DND-41 (cell line): ENCODE data around the gene ENAH.

ENCODE experiments used
- ATAC-seq: fragments of 200-7000 bp; cut with Tn5 transposase; 3 replicates; pipeline ENCODE4 v1.9.1; 2021; ENCODE audit warnings: low read depth; ENCODE audit not compliant: insufficient read depth
- DNase-seq: peaks from one replicate; pipeline ENCODE4 v3.0.0-alpha.2; 2020
- H2AFZ ChIP-seq: 2 replicates; pipeline ENCODE4 v1.6.0; 2012; ENCODE audit warnings: low read depth, low read length
- H3K27ac ChIP-seq: 2 replicates; pipeline ENCODE4 v1.5.1; 2012; ENCODE audit warnings: low read length, inconsistent platforms
- H3K27me3 ChIP-seq: fragments of 200-600 bp; sonication (generic); 2 replicates; pipeline ENCODE4 v1.6.0; 2012; ENCODE audit warnings: low read length, mild to moderate bottlenecking, inconsistent platforms; ENCODE audit not compliant: insufficient read depth, poor library complexity
- H3K36me3 ChIP-seq: 2 replicates; pipeline ENCODE4 v1.5.1; 2012; ENCODE audit warnings: low read length, inconsistent platforms; ENCODE audit not compliant: insufficient read depth
- H3K4me1 ChIP-seq: 2 replicates; pipeline ENCODE4 v1.5.1; 2012; ENCODE audit warnings: mild to moderate bottlenecking, low read length; ENCODE audit not compliant: insufficient read depth
- H3K4me2 ChIP-seq: 2 replicates; pipeline ENCODE4 v1.6.0; 2012; ENCODE audit warnings: mild to moderate bottlenecking, moderate library complexity, low read length, inconsistent platforms; ENCODE audit not compliant: insufficient read depth
- H3K4me3 ChIP-seq, 2 experiments: fragments of 200-600 bp in 1 of 2; shearing (Covaris generic) in 1 of 2; 2 replicates each; pipeline ENCODE4 v1.5.1; 2012 to 2016; ENCODE audit warnings: inconsistent platforms in 2 of 2, low read length in 2 of 2, mild to moderate bottlenecking in 2 of 2, low read depth in 1 of 2, moderate library complexity in 1 of 2
- H3K79me2 ChIP-seq: 2 replicates; pipeline ENCODE4 v1.6.0; 2012; ENCODE audit warnings: low read length, inconsistent platforms; ENCODE audit not compliant: insufficient read depth
- H3K9ac ChIP-seq: 2 replicates; pipeline ENCODE4 v1.6.0; 2012; ENCODE audit warnings: low read depth, mild to moderate bottlenecking, inconsistent platforms, low read length, moderate library complexity
- H3K9me3 ChIP-seq: 2 replicates; pipeline ENCODE4 v1.5.1; 2012; ENCODE audit warnings: low read length, moderate library complexity, mild to moderate bottlenecking, inconsistent platforms; ENCODE audit not compliant: insufficient read depth, severe bottlenecking
- H4K20me1 ChIP-seq: 2 replicates; pipeline ENCODE4 v1.6.0; 2012; ENCODE audit warnings: low read length; ENCODE audit not compliant: insufficient read depth
- CTCF ChIP-seq: IDR thresholded peaks from 2 replicates; pipeline ENCODE4 v1.5.1; 2012; ENCODE audit warnings: borderline replicate concordance, low read length, moderate library complexity, mild to moderate bottlenecking; ENCODE audit not compliant: poor library complexity, severe bottlenecking; ENCODE audit errors: extremely low read depth
- EZH2 ChIP-seq: IDR thresholded peaks from 3 replicates; pipeline ENCODE4 v1.6.1; 2012; ENCODE audit warnings: borderline replicate concordance, low read depth, mild to moderate bottlenecking, moderate library complexity, low read length, inconsistent platforms; ENCODE audit not compliant: severe bottlenecking

ENAH gene

DNA sequence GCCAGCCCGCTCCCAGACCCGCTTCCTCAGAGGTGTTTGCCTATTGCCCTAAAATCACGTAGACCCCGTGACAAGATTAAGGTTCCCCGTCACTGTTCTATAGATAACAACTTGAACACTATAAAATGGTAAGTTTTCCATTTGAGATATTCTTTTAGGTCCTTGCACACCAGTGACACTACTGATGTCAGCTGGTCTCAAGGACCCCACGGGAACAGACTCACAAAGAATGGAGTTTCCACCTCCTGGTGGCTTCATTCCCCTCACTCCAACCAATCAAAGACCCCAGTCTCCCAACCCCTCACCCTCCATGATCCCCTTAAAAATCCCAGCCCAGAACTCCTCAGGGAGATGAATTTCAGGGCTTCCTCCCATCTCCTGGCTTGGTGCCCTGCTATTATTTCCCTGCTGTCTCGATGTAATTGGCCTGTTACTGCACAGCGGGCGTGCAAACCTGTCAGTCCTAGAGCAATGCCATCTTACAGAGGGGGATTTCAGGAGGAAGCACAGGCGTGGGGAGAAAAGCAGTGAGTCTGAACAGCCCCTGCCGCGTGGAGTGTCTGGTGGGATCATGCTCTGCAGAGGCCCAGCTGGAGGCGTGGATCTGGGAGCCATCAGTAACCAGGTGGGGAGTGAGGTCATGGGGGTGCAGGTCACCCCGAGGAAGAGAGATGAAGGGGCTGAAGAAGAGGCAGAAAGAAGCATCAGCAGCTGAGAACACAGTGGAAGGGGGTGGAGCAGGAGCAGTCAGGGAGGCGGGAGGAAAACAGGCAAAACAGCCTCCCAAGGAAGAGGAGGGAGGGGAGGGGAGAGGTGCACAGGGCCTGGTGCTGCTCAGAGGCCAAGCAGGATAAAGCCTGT, 190.0 kb downstream of the ENAH start:
- Histone ChIP-seq H4K20me1 (no peaks in the 10 kb centered on the region), H3K27ac (no peak overlapping the region), H3K4me1 (peaks cover 44% of the 10 kb centered on the region), H3K4me2 (no peak overlapping the region), H3K27me3 (no peaks in the 10 kb centered on the region), H3K9me3 (no peaks in the 10 kb centered on the region), H3K79me2 (no peaks in the 10 kb centered on the region), H3K36me3 (no peaks in the 10 kb centered on the region), H3K9ac (no peak overlapping the region), H3K4me3 (no peak overlapping the region), H2AFZ (no peak overlapping the region)
- ATAC-seq (no peak), DNase-seq (no peak)
- TF ChIP-seq CTCF (no peak), EZH2 (no peak)

DNA sequence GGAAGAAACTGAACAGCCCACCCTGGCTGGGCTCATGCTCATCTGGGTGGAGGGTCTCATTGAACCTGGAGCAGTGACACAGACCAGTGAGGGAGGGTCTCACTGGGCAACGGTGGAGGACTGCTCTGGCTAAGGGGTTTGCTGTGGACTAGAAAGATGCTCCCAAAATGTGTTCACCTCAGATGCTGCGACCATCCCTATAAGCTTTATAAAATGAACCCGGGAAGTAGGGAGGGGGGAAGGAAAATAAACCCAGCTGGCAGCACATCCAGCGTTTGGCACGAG, 190.6 kb downstream of the ENAH start:
- Histone ChIP-seq H3K36me3 (no peaks in the 10 kb centered on the region), H3K4me3 (no peak overlapping the region), H2AFZ (no peak overlapping the region), H3K9ac (no peak overlapping the region), H4K20me1 (no peaks in the 10 kb centered on the region), H3K4me1 (peaks cover 38% of the 10 kb centered on the region), H3K9me3 (no peaks in the 10 kb centered on the region), H3K27me3 (no peaks in the 10 kb centered on the region), H3K4me2 (no peak overlapping the region), H3K27ac (no peak overlapping the region), H3K79me2 (no peaks in the 10 kb centered on the region)
- DNase-seq (no peak), ATAC-seq (no peak)
- no peak for TF ChIP-seq CTCF
- TF ChIP-seq EZH2: no peak

DNA sequence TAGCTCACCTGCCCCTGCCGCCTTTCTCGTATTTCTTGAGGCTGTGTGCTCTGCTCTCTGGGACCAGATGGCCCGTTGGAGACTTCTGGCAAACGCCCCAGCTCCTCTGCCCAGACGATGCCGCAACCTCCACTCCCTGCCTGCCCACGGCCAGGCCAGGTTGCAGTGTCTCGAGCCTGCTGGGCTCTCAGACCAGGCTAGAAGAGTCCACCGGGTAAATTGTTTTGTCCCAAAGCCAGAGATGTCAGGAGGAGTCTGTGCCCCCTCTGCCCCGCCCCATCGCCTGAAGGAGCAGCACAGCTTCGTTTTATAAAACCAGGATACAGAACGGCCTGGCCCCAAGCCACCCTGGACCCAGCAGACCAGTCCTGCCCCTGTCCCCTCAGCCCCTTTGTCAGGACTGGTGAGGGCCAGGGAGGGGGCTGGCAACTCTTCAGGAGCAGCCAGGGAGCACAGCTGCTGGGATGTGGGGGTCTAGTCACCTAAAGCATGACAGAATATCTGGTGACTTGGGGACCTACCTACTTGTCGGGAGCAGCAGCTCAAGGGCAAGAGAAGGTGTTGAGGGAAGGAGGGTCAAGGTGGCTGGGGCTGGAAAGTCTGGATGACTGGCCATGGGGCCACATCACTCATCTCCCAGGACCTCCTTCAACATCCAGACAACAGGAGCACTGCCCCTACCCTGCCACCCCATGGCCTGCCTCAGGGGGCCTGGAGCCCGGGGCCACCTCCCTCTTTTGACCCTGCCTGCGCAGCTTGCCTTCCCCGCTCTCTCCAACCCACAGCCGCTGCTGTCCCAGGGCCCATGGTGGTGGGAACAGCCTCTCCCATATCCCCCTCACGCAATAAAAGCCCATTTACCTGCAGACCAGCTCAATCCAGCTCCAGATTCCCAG, 191.1 kb downstream of the ENAH start:
- TF ChIP-seq CTCF (no peak), EZH2 (no peak)
- peaks cover 32% of the 10 kb centered on the region for H3K4me1 ChIP-seq
- H3K4me3 ChIP-seq: no peak overlapping the region
- 0 out of 2 replicates have a peak overlapping the region, but pooled peaks have one; percentile 6 for H3K9ac ChIP-seq
- no peaks in the 10 kb centered on the region for H3K9me3 ChIP-seq
- no peak overlapping the region for H2AFZ ChIP-seq
- no peaks in the 10 kb centered on the region for H3K79me2 ChIP-seq
- no peak overlapping the region for H3K27ac ChIP-seq
- H3K4me2 ChIP-seq: no peak overlapping the region
- no peaks in the 10 kb centered on the region for H4K20me1 ChIP-seq
- no peaks in the 10 kb centered on the region for H3K27me3 ChIP-seq
- no peaks in the 10 kb centered on the region for H3K36me3 ChIP-seq
- ATAC-seq: no peak
- DNase-seq: no peak
